GM23338 (cell line): ENCODE measurements around the gene TFF2. TPM values are rescaled to one million over a fixed set of nuclear protein-coding genes. Genes with fewer than 3 reads are reported as not detected.

Source experiments
- ATAC-seq: fragments of 200-7000 bp; cut with Tn5 transposase; 3 replicates; pipeline ENCODE4 v1.9.1; 2020
- DNase-seq: peaks from one replicate; pipeline ENCODE4 v3.0.0-alpha.2; 2015; ENCODE audit warnings: low spot score
- H2AFZ ChIP-seq: fragments of 200-600 bp; sonication (generic); 2 replicates; pipeline ENCODE4 v1.8.0; 2016; ENCODE audit warnings: antibody characterized with exemption, mild to moderate bottlenecking, moderate library complexity
- H3F3A ChIP-seq: fragments of 200-600 bp; sonication (generic); replicated peaks from 2 replicates; pipeline ENCODE4 v1.8.0; 2017; ENCODE audit warnings: antibody characterized with exemption, mixed run types, low read depth
- H3K27ac ChIP-seq: fragments of 200-600 bp; sonication (generic); 2 replicates; pipeline ENCODE4 v1.6.1; 2016; ENCODE audit warnings: low read depth
- H3K27me3 ChIP-seq: fragments of 200-600 bp; sonication (generic); 2 replicates; pipeline ENCODE4 v1.8.0; 2016; ENCODE audit warnings: mild to moderate bottlenecking, mixed run types, moderate library complexity; ENCODE audit not compliant: insufficient read depth
- H3K36me3 ChIP-seq: fragments of 200-600 bp; sonication (generic); 2 replicates; pipeline ENCODE4 v1.8.0; 2016; ENCODE audit warnings: mild to moderate bottlenecking; ENCODE audit not compliant: insufficient read depth
- H3K4me1 ChIP-seq: fragments of 200-600 bp; sonication (generic); 2 replicates; pipeline ENCODE4 v1.8.0; 2016; ENCODE audit warnings: mild to moderate bottlenecking, moderate library complexity; ENCODE audit not compliant: insufficient read depth
- H3K4me2 ChIP-seq: fragments of 200-600 bp; sonication (generic); 2 replicates; pipeline ENCODE4 v1.7.1; 2017; ENCODE audit warnings: mixed run types
- H3K4me3 ChIP-seq: fragments of 200-600 bp; sonication (generic); 2 replicates; pipeline ENCODE4 v1.6.1; 2016; ENCODE audit warnings: mixed run types
- H3K79me2 ChIP-seq: fragments of 200-600 bp; sonication (generic); replicated peaks from 2 replicates; pipeline ENCODE4 v1.8.0; 2017; ENCODE audit warnings: mild to moderate bottlenecking; ENCODE audit not compliant: insufficient read depth
- H3K9me2 ChIP-seq: fragments of 200-600 bp; sonication (generic); 2 replicates; pipeline ENCODE4 v1.8.0; 2017; ENCODE audit not compliant: insufficient read depth
- H4K20me1 ChIP-seq: fragments of 200-600 bp; sonication (generic); replicated peaks from 2 replicates; pipeline ENCODE4 v1.8.0; 2017; ENCODE audit warnings: mild to moderate bottlenecking; ENCODE audit not compliant: insufficient read depth
- H3K27ac Mint-ChIP-seq: 2 replicates; pipeline ENCODE4 v1.8.0; 2020; ENCODE audit warnings: inconsistent platforms, mild to moderate bottlenecking, moderate library complexity, mixed read lengths
- H3K27me3 Mint-ChIP-seq: 3 replicates; pipeline ENCODE4 v1.8.0; 2022; ENCODE audit warnings: low read depth, mild to moderate bottlenecking, moderate library complexity, mixed read lengths, inconsistent platforms; ENCODE audit not compliant: insufficient read depth, poor library complexity
- H3K36me3 Mint-ChIP-seq: 3 replicates; pipeline ENCODE4 v1.8.0; 2021; ENCODE audit warnings: low read depth, mild to moderate bottlenecking, inconsistent platforms, moderate library complexity, mixed read lengths
- H3K4me1 Mint-ChIP-seq: 3 replicates; pipeline ENCODE4 v1.8.0; 2020; ENCODE audit warnings: mild to moderate bottlenecking, inconsistent platforms, mixed read lengths
- H3K4me3 Mint-ChIP-seq: 3 replicates; pipeline ENCODE4 v1.8.0; 2021; ENCODE audit warnings: moderate library complexity, mild to moderate bottlenecking, inconsistent platforms, mixed read lengths
- H3K9me3 Mint-ChIP-seq: 3 replicates; pipeline ENCODE4 v1.8.0; 2020; ENCODE audit warnings: moderate library complexity, mild to moderate bottlenecking, inconsistent platforms, mixed read lengths
- CREB1 ChIP-seq: fragments of 250-450 bp; sonication (Bioruptor Pico); IDR thresholded peaks from 2 replicates; pipeline ENCODE4 v1.5.0; 2020; ENCODE audit warnings: low read depth, mild to moderate bottlenecking, moderate library complexity
- EZH2 ChIP-seq: fragments of 200-600 bp; sonication (generic); IDR thresholded peaks from one replicate; pipeline ENCODE4 v1.8.0; 2017; ENCODE audit warnings: antibody characterized with exemption, mild to moderate bottlenecking, low read depth; ENCODE audit not compliant: unreplicated experiment
- EZH2phosphoT487 ChIP-seq: fragments of 200-600 bp; sonication (generic); IDR thresholded peaks from one replicate; pipeline ENCODE4 v1.8.1; 2018; ENCODE audit warnings: antibody characterized with exemption; ENCODE audit not compliant: unreplicated experiment
- JUNB ChIP-seq: IDR thresholded peaks from one replicate; pipeline ENCODE4 v1.6.1; 2016; ENCODE audit warnings: antibody characterized with exemption; ENCODE audit not compliant: unreplicated experiment
- NANOG ChIP-seq: IDR thresholded peaks from 2 replicates; pipeline ENCODE4 v1.6.1; 2016; ENCODE audit warnings: antibody characterized with exemption, borderline replicate concordance
- POLR2AphosphoS5 ChIP-seq: IDR thresholded peaks from 2 replicates; pipeline ENCODE4 v1.6.1; 2016; ENCODE audit warnings: antibody characterized with exemption, low read depth
- STAT1 ChIP-seq: IDR thresholded peaks from one replicate; pipeline ENCODE4 v1.6.1; 2016; ENCODE audit warnings: antibody characterized with exemption; ENCODE audit not compliant: unreplicated experiment
- ZNF114 ChIP-seq: fragments of 250-450 bp; sonication (Bioruptor Pico); IDR thresholded peaks from 2 replicates; pipeline ENCODE4 v1.5.0; 2020; ENCODE audit warnings: mild to moderate bottlenecking, moderate library complexity
- ZNF331 ChIP-seq: fragments of 250-450 bp; sonication (Bioruptor Pico); IDR thresholded peaks from 2 replicates; pipeline ENCODE4 v1.5.0; 2020; ENCODE audit warnings: low read depth, mild to moderate bottlenecking, moderate library complexity
- polyA plus RNA-seq: library from polyadenylated mRNA; unstranded; fragments of >200 nt; fragmentation: Nextera tagmentation; extraction: Ambion mirVana; gene quantifications from 2 replicates; pipeline ENCODE4 v1.2.1, GENCODE V29; 2016
- total RNA-seq: library from RNA; depleted of rRNA; stranded (reverse); fragments of >200 nt; shearing (Covaris generic); gene quantifications from 2 replicates; pipeline ENCODE4 v1.2.3, GENCODE V29; 2014
- TF ChIP-seq, protein P1 (sequence below): fragments of 250-450 bp; sonication (Bioruptor Pico); IDR thresholded peaks from 2 replicates; pipeline ENCODE4 v1.5.0; 2020; ENCODE audit warnings: mild to moderate bottlenecking, moderate library complexity
- TF ChIP-seq, protein P2 (sequence below): IDR thresholded peaks from 2 replicates; pipeline ENCODE4 v1.6.1; 2016; ENCODE audit warnings: antibody characterized with exemption
- TF ChIP-seq, protein P3 (sequence below): IDR thresholded peaks from one replicate; pipeline ENCODE4 v1.6.1; 2018; ENCODE audit warnings: antibody characterized with exemption; ENCODE audit not compliant: unreplicated experiment
- TF ChIP-seq, protein P4 (sequence below), 2 experiments: fragments of 200-600 bp in 1 of 2; sonication (generic) in 1 of 2; conservative IDR thresholded peaks; 2 replicates each; pipeline versions ENCODE4 v1.5.1 to v1.6.1; 2016 to 2017; ENCODE audit warnings: antibody characterized with exemption in 2 of 2, low read depth in 2 of 2, mild to moderate bottlenecking in 2 of 2, moderate library complexity in 1 of 2

The TFF2 gene
- total and polyA plus RNA-seq, 2 experiments from 2014 or later = not detected

DNA sequence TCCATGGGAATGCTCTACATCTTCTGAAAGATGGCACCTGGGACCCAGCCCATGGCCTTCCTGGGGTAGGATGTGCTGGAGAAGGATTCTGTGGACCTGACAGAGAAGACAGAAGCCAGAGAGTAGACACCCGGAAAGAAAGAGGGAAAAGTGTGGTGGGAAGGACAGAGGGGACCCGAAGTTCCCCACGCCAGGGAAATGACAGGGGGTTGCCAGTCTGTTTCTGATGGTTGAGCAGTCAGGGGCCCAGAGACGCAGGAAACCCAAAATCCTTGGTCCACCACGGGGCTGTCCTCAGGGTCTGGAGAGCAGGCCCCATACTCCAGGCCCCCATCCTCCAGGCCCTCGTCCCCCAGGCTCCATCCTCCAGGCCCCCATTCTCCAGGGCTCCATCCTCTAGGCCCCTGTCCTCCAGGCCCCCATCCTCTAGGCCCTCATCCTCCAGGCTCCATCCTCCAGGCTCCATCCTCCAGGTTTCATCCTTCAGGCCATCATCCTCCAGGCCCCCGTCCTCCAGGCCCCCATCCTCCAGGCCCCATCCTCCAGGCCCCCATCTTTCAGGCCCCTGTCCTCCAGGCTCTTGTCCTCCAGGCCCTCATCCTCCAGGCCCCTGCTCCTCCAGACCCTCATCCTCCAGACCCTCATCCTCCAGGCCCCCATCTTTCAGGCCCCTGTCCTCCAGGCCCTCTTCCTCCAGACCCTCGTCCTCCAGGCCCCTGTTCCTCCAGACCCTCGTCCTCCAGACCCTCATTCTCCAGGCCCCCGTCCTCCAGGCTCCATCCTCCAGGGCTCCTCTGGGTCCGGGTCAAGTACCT, 1.0 kb upstream of the TFF2 start:
- ATAC-seq = no peak
- Histone ChIP-seq H3K4me3 (no peak overlapping the region), H3K36me3 (no peaks in the 10 kb centered on the region), H3K9me2 (0 out of 2 replicates have a peak, but pooled peaks cover 9% of the 10 kb centered on the region), H3K27me3 (no peaks in the 10 kb centered on the region), H3K79me2 (no peaks in the 10 kb centered on the region), H4K20me1 (no peaks in the 10 kb centered on the region), H3K4me1 (no peaks in the 10 kb centered on the region), H3K4me2 (no peak overlapping the region), H3F3A (no peaks in the 10 kb centered on the region), H3K27ac (no peak overlapping the region), H2AFZ (no peak overlapping the region)
- Mint-ChIP-seq H3K4me3 (no peak overlapping the region), H3K4me1 (no peaks in the 10 kb centered on the region), H3K36me3 (no peaks in the 10 kb centered on the region; the same call in 2 of the 3 replicates), H3K27ac (no peak overlapping the region), H3K27me3 (peaks cover 13% of the 10 kb centered on the region), H3K9me3 (peaks cover 4% of the 10 kb centered on the region; the same call in 2 of the 3 replicates)
- TF ChIP-seq JUNB (no peak), ZNF331 (no peak), EZH2 (no peak), EZH2phosphoT487 (no peak), NANOG (no peak), STAT1 (no peak), POLR2AphosphoS5 (no peak), CREB1 (CRISPR knock-in tag) (no peak), ZNF114 (no peak)
- TF ChIP-seq, protein P1, sequence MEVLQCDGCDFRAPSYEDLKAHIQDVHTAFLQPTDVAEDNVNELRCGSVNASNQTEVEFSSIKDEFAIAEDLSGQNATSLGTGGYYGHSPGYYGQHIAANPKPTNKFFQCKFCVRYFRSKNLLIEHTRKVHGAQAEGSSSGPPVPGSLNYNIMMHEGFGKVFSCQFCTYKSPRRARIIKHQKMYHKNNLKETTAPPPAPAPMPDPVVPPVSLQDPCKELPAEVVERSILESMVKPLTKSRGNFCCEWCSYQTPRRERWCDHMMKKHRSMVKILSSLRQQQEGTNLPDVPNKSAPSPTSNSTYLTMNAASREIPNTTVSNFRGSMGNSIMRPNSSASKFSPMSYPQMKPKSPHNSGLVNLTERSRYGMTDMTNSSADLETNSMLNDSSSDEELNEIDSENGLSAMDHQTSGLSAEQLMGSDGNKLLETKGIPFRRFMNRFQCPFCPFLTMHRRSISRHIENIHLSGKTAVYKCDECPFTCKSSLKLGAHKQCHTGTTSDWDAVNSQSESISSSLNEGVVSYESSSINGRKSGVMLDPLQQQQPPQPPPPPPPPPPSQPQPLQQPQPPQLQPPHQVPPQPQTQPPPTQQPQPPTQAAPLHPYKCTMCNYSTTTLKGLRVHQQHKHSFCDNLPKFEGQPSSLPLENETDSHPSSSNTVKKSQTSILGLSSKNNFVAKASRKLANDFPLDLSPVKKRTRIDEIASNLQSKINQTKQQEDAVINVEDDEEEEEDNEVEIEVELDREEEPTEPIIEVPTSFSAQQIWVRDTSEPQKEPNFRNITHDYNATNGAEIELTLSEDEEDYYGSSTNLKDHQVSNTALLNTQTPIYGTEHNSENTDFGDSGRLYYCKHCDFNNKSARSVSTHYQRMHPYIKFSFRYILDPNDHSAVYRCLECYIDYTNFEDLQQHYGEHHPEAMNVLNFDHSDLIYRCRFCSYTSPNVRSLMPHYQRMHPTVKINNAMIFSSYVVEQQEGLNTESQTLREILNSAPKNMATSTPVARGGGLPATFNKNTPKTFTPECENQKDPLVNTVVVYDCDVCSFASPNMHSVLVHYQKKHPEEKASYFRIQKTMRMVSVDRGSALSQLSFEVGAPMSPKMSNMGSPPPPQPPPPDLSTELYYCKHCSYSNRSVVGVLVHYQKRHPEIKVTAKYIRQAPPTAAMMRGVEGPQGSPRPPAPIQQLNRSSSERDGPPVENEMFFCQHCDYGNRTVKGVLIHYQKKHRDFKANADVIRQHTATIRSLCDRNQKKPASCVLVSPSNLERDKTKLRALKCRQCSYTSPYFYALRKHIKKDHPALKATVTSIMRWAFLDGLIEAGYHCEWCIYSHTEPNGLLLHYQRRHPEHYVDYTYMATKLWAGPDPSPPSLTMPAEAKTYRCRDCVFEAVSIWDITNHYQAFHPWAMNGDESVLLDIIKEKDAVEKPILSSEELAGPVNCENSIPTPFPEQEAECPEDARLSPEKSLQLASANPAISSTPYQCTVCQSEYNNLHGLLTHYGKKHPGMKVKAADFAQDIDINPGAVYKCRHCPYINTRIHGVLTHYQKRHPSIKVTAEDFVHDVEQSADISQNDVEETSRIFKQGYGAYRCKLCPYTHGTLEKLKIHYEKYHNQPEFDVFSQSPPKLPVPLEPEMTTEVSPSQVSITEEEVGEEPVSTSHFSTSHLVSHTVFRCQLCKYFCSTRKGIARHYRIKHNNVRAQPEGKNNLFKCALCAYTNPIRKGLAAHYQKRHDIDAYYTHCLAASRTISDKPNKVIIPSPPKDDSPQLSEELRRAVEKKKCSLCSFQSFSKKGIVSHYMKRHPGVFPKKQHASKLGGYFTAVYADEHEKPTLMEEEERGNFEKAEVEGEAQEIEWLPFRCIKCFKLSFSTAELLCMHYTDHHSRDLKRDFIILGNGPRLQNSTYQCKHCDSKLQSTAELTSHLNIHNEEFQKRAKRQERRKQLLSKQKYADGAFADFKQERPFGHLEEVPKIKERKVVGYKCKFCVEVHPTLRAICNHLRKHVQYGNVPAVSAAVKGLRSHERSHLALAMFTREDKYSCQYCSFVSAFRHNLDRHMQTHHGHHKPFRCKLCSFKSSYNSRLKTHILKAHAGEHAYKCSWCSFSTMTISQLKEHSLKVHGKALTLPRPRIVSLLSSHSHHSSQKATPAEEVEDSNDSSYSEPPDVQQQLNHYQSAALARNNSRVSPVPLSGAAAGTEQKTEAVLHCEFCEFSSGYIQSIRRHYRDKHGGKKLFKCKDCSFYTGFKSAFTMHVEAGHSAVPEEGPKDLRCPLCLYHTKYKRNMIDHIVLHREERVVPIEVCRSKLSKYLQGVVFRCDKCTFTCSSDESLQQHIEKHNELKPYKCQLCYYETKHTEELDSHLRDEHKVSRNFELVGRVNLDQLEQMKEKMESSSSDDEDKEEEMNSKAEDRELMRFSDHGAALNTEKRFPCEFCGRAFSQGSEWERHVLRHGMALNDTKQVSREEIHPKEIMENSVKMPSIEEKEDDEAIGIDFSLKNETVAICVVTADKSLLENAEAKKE (CRISPR knock-in tag) = no peak
- TF ChIP-seq, protein P2, sequence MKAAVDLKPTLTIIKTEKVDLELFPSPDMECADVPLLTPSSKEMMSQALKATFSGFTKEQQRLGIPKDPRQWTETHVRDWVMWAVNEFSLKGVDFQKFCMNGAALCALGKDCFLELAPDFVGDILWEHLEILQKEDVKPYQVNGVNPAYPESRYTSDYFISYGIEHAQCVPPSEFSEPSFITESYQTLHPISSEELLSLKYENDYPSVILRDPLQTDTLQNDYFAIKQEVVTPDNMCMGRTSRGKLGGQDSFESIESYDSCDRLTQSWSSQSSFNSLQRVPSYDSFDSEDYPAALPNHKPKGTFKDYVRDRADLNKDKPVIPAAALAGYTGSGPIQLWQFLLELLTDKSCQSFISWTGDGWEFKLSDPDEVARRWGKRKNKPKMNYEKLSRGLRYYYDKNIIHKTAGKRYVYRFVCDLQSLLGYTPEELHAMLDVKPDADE = no peak
- TF ChIP-seq, protein P3, sequence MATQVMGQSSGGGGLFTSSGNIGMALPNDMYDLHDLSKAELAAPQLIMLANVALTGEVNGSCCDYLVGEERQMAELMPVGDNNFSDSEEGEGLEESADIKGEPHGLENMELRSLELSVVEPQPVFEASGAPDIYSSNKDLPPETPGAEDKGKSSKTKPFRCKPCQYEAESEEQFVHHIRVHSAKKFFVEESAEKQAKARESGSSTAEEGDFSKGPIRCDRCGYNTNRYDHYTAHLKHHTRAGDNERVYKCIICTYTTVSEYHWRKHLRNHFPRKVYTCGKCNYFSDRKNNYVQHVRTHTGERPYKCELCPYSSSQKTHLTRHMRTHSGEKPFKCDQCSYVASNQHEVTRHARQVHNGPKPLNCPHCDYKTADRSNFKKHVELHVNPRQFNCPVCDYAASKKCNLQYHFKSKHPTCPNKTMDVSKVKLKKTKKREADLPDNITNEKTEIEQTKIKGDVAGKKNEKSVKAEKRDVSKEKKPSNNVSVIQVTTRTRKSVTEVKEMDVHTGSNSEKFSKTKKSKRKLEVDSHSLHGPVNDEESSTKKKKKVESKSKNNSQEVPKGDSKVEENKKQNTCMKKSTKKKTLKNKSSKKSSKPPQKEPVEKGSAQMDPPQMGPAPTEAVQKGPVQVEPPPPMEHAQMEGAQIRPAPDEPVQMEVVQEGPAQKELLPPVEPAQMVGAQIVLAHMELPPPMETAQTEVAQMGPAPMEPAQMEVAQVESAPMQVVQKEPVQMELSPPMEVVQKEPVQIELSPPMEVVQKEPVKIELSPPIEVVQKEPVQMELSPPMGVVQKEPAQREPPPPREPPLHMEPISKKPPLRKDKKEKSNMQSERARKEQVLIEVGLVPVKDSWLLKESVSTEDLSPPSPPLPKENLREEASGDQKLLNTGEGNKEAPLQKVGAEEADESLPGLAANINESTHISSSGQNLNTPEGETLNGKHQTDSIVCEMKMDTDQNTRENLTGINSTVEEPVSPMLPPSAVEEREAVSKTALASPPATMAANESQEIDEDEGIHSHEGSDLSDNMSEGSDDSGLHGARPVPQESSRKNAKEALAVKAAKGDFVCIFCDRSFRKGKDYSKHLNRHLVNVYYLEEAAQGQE = no peak
- TF ChIP-seq, protein P4, sequence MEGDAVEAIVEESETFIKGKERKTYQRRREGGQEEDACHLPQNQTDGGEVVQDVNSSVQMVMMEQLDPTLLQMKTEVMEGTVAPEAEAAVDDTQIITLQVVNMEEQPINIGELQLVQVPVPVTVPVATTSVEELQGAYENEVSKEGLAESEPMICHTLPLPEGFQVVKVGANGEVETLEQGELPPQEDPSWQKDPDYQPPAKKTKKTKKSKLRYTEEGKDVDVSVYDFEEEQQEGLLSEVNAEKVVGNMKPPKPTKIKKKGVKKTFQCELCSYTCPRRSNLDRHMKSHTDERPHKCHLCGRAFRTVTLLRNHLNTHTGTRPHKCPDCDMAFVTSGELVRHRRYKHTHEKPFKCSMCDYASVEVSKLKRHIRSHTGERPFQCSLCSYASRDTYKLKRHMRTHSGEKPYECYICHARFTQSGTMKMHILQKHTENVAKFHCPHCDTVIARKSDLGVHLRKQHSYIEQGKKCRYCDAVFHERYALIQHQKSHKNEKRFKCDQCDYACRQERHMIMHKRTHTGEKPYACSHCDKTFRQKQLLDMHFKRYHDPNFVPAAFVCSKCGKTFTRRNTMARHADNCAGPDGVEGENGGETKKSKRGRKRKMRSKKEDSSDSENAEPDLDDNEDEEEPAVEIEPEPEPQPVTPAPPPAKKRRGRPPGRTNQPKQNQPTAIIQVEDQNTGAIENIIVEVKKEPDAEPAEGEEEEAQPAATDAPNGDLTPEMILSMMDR (conservative IDR thresholded peaks at IDR 0.05; ENCODE audit: low read depth in 2 of 2) = no peak
- DNase-seq = no peak
